AG09319 (cell line): ENCODE results near the gene GDF15.

Experiments
- DNase-seq: peaks from one replicate; pipeline ENCODE4 v3.0.0-alpha.2; 2010; ENCODE audit warnings: low read depth; ENCODE audit errors: extremely low read depth
- TF ChIP-seq, protein P1 (sequence below): IDR thresholded peaks from 2 replicates; pipeline ENCODE4 v1.5.1; 2011; ENCODE audit warnings: low read depth, mild to moderate bottlenecking, inconsistent platforms, low read length, moderate library complexity

GDF15 gene

GRCh38 chr19:18423258-18424020, 37.5 kb downstream of the GDF15 start:
- DNase-seq = no peak
- TF ChIP-seq, protein P1, sequence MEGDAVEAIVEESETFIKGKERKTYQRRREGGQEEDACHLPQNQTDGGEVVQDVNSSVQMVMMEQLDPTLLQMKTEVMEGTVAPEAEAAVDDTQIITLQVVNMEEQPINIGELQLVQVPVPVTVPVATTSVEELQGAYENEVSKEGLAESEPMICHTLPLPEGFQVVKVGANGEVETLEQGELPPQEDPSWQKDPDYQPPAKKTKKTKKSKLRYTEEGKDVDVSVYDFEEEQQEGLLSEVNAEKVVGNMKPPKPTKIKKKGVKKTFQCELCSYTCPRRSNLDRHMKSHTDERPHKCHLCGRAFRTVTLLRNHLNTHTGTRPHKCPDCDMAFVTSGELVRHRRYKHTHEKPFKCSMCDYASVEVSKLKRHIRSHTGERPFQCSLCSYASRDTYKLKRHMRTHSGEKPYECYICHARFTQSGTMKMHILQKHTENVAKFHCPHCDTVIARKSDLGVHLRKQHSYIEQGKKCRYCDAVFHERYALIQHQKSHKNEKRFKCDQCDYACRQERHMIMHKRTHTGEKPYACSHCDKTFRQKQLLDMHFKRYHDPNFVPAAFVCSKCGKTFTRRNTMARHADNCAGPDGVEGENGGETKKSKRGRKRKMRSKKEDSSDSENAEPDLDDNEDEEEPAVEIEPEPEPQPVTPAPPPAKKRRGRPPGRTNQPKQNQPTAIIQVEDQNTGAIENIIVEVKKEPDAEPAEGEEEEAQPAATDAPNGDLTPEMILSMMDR = no peak

DNA sequence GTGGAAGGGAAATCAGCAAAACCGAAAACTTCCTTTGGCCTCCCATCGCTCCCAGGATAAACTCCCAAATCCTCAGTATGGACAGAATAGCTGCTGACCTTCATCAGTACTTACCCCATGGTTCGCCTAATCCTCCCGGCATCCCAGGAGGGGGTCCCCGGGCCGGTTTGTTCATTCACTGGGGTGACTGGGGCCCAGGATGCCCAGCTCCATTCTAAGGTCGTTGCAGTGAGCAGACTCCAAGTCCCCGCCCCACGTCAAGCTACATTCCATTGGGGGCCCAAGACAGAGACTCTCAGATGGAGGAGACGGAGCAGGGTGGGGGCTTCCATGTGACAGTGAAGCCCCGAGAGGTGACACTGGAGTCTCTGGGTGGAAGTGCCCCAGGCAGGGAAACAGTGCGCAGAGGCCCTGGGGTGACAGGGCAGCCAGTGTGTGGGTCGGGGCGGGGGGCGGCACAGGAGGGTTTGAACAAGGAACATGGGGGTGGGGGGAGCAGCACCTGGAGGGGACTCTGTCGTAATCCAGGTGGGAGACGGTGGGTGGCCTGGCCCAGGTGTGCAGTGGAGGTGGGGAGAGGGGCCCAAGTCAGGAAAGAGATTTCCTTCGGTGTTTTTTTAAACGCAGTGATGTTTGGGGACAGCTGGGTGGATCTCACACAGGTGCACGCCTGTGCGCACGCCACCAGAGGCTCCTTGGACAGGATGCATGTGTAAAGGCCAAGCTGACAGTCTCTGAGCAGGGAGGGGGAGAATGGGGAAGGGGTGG, 38.3 kb downstream of the GDF15 start:
- TF ChIP-seq, protein P1 = no peak
- DNase-seq = no peak

GRCh38 chr19:18424890-18425514, 39.0 kb downstream of the GDF15 start:
- DNase-seq = no peak
- TF ChIP-seq, protein P1 = no peak

DNA sequence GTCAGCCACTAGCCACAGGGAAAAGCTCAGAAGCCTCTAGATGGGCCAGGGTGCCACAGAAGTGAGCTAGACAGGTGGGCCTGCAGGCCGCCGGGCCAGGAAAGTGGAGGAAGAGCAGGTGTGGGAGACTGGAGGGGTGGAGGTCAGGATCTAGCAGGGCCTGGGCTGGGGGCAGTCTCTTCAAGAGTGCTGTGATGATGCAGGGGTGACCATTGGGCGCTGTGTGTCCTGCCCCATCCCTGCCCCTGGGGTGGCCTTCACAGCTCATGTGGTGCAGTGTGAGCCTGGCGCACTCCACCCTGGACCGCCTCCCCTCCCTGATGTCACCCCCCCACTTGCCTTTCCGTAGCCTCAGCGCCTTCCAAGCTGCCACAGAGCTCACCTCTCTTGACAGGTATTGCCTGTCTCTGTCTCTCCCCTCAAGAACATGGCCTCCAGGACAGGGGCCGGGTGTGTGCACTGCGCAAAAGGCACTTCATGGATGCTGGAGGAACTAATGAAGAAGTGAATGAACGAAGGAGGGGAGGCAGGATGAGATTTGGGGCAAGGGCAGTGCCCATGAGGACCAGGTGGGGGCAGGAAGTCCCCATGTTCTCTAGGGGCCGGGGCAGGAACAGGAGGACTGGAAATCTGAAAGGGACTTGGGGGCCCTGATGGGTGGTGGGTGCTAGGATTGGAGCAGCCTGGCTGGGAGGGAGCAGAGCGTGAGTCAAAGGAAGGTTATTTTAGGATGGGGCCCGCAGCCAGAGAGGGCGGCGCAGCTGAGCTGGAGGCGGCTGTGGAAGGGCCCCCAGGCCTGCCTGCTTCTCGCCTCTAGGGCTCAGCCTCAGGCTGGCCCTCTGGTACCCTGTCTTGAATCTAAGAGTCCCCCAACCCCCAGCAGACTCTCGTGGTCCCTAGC, 39.8 kb downstream of the GDF15 start:
- TF ChIP-seq, protein P1 = peak; percentile 1
- no peak for DNase-seq

- TF ChIP-seq, protein P1 = no peak
- no peak for DNase-seq
These were observed 40.4 kb downstream of the GDF15 start for GRCh38 chr19:18426416-18426767.

DNA sequence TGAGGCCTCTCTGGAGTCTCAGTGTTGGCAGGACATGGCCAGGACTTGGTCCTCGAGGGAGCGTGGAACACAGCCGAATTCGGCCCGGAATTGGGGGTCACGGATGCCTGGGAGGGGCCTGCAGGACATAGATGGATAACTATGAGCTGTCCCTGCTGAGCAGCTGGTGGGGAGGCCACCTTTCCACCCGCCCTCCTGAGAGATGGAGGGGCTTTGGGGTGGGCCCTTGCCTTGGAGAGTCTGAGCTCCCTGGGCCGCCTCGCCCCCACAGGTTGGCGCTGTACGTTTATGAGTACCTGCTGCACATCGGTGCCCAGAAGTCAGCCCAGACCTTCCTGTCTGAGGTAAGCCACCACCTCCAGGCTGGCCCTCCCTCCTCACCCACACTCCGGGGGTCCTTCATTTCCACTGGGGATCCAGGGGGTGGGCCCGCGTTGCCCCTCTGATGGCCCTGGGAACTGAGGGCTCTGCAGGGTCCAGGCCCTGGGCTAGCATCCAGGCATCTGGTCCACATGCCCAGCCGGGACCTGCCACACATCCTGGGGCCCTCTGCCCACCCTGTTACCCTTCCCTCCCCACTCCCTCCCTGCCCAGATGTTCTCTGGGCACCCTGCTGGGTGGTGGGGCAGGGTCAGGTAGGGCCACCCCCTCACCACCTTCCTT, 41.3 kb downstream of the GDF15 start:
- DNase-seq = no peak
- TF ChIP-seq, protein P1 = no peak
